GM18502 (cell line): ENCODE results near the gene EPHA5.

Experiments used
- ATAC-seq: cut with Tn5 transposase; IDR thresholded peaks from one replicate; pipeline ENCODE4 v1.9.1; 2021; ENCODE audit warnings: mild to moderate bottlenecking; ENCODE audit not compliant: unreplicated experiment, poor library complexity

The EPHA5 gene

DNA sequence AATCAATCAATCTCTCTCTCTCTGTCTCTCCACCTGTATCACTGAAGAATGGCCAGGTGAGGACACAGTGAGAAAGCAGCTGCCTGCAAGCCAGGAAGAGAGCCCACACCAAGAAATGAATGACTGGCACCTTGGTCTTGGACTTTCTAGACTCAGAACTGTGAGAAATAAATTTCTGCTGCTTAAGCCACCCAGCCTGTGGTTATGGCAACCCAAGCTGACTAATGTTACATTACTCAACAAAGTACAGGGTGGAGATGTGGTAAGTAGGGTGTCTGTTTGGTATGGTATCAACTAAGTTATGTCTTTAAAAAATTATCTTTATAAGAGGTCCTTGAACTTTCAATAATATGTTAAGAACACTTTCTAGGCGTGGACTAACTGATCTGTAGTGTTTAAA lies 159.3 kb downstream of the EPHA5 start:
- no peak for ATAC-seq

DNA sequence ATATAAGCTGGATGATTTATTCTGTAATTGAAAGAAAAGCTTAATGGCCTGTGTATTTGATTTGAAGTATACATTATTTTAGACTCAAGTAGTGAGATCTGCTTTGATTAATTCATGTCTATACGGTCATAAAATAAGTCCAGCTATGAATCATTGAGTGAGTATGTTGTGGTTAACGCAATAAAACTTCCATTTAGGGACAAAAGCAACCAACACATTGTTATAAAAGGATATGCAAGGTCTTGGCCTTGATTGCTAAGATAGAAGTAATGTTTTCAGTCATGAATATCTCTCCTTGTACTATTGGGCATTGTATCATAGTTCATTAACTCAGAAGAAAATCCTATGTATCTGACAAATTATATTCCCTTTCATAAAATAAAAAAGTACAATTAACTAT lies 162.1 kb downstream of the EPHA5 start:
- ATAC-seq = no peak

DNA sequence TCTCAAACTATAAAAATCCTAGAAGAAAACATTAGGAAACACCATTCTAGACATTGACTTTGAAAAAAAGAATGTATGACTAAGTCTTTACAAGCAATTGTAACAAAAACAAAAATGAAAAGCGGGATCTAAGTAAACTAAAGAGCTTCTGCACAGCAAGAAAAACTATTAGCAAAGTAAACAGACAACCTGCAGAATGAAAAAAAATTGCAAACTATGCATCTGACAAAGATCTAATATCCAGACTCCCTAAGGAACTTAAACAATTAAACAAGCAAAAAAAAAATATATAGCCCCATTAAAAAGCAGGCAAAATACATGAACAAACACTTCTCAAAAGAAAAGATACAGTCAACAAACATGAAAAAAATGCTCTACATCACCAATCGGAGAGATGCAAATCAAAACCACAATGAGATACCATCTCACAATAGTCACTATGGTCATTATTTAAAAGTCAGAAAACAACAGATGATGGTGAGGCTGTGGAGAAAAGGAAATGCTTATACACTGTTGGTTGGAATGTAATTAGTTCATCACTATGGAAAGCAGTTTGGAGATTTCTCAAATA lies 168.1 kb downstream of the EPHA5 start:
- no peak for ATAC-seq

DNA sequence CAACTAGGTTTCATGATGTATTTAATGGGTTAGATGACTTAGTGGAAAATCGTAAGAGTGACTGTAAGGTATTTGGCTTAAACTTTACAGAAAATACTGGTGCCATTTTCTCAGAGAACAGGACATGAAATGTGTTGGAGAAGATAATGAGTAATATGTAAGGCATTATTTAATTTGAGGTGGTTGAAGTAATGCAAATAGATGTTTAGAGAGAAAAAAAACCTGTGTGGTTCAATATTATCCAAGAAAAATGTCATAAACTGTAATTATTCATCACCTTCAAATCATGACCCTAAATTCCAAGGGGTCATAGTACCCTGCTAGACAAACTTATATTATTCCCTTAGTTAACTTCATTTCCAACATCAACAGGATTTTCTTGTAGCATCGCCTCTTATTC lies 171.7 kb downstream of the EPHA5 start:
- no peak for ATAC-seq

DNA sequence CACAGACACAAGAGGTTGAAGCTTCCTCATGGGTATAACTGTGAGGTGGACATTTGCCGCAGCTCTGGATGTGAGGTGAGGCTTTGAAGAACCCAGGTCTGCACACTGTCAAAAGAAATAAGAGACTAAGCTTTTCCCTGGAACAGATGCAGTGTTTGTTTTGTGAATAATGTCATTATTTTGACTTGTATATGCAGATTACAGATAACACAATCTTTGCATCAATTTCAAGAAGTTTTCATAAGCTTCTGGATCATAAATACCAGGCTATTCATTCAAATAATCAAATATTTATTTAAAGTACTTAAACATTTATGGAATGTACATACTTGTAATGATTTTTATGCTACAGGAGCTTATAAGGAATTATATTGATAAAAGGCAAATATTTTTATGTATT lies 174.8 kb downstream of the EPHA5 start:
- no peak for ATAC-seq

DNA sequence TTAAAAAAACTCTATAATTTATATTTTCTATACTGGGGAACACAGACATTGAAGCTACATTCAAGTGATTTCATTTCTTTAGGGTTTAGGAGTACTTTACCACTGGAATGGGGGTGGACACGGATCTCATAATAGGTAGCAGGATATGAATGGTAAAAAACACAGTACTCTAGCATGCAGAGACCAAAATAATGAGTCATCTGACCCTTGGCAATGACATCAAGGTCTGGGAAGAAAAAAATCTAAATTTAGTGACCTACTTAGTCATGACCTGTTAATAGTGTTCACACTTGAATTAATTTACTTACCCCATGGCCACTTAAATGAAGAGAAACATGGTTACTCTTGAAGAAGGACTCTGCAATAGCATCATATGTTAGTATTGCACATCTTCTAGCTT lies 187.9 kb downstream of the EPHA5 start:
- ATAC-seq = no peak

DNA sequence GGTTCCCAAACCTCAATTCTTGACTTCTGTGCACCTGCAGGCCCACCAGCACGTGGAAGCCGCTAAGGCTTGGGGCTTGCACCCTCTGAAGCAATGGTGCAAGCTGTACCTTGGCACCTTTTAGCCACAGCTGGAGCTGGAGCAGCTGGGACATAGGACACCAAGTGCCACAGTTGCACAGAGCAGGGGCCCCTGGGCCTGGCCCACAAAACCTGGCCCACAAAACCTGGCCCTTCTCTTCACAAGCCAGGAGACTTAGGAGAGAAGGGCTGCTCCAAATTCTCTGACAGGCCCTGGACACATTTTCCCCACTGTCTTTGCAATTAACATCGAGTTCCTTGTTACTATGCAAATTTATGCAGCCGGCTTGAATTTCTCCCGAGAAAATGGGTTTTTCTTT lies 197.8 kb downstream of the EPHA5 start:
- ATAC-seq = no peak

DNA sequence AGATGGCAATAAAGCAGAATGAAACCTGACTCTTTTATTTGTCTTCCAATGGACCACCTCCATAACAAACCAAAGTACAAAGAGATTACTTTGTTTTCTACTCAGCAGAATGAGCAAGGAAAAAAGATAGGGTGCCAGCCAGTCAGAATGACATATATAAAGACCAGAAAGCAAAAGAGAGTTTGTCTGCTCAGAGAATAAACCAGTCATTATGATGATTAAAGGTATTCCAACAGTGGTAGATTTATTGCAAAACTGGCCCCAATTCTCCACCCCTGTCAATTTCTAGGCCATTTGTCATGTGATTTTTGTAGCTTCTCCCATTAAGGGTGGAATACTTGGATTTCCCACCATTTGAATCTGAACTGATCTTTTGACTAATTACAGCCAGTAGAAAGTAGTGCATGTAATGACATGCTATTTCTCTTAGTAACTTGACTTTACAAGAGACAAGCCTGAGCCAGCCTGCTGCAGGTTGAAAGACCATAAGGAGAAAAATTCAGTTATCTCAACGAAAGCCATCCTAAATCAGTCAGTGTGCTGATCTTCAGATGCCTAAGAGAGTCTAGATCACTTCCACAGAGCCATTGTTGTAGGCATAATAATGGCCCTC lies 203.1 kb downstream of the EPHA5 start:
- no peak for ATAC-seq

DNA sequence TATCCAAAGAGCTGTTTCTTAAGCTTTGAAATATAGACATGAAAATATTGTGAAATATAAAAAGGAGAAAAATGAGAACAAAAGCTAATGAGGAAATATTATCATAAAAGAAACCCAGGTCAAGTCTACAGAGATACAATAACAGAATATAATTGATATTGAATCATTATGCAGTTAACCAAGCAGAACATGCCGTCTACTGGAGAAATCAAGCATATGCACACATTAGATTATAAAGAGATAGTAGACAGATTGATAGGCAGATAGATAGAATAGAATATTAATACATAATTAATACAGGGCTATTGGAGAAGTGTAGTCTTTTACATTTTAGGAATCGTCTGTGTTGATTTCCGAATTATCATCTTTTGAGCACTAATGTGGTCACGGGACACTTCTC lies 208.5 kb downstream of the EPHA5 start:
- no peak for ATAC-seq

DNA sequence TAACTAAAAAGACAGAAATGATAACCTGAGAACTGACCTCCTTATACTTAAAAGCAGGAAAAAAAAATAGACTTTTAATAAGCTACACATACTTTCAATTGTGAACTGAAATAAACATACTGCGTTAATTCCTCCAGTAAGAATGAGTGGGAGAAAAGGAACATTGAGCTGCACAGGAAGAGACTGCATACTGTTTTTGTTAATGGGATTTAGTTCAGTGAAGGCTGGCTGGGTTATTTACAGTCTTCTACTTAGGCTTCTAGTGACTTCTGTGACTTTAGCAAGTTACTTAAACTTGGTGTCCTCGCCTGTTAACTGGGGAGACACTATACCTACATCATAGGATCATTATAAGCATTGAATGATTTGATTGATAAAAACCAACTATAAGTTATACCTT lies 213.3 kb downstream of the EPHA5 start:
- ATAC-seq = no peak

DNA sequence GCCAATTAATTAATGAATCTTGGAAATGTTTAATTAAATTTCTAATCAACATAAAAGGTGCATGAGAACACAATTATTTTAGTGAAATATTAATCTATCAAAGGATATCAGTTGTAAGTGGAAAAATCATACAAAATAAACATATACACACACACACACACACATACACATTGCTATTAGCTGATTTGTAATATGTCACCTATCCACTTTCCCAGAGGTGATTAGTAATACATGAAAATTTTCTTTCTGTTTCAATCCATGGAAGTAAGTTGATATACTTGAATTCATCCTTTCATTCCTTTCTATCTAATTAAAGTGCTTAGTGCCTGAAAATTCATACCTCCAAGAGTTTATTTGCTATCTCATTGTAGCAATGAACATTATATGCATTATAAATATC lies 213.7 kb downstream of the EPHA5 start:
- ATAC-seq = no peak

DNA sequence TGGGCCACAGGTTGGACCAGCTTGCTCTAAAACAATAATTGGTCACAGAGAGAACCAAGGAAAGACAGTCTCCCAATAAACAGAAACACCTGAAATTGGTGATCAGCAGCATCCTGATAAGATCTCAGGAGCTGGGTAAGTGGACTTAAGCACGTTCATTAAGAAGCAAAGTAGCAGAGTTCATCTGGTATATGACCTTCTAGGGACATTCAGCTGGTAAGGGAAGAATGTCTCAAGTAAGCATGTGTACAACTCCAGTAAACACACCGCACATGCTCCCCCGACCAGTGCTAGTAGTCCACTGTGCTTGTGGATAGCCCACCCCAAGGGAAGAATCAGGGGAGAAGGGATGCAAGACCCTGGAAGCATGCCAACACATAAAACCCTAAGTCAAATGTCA lies 216.9 kb downstream of the EPHA5 start:
- ATAC-seq = no peak

DNA sequence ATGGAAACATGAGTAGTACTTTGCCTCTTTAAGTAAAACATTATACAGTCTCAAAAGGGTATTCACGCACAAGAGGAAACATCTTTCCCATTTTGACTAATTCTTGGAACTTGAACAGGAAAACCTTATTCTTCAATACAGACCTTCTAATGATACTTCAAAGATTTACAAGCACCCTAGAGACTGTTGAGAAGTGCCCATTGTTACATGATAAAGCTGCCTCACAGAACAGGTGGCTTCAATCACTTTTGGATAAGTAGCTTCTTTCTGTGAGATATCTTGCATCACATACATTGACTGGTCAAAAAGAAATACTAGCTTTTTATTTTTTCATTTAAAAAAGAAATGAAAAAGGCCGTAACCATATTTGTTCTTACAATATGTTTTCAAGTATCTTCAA lies 219.4 kb downstream of the EPHA5 start:
- ATAC-seq = no peak

DNA sequence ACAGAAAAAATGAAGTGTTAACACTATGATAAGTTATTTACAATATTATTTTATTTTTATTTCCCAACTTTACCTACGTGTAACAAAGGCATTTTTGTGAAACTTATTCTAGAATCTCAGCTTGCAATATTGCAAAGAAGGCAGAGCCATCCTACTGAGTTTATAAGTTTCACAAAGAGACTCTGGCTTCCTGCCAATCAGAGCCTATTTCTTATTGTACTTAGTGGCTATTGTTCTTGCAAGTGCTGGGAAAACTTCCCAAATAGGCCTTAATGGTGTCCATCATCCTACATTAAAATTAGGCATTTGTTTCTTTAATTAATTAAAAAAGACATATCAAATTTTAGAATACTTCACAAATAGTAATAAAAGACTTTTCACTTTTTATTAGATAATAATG lies 233.2 kb downstream of the EPHA5 start:
- ATAC-seq = no peak

DNA sequence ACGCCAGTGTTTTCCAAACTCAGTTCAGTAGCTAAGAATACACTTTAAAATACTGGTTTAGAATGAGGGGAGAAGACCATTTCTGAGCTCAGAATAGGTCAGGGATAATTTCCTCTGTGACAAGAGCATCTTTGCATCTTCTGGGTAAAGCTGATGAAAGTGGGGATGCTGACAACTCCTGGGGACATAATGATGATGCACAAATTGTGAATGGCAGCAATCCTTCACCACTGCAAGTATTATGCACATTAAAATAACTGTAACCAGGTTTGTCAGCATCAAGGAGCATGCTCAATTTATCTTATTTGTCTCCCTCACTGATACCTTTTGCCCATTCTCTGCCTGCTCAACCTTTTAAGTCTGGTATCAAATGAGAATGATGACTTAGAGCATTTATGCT lies 248.2 kb downstream of the EPHA5 start:
- ATAC-seq = no peak

DNA sequence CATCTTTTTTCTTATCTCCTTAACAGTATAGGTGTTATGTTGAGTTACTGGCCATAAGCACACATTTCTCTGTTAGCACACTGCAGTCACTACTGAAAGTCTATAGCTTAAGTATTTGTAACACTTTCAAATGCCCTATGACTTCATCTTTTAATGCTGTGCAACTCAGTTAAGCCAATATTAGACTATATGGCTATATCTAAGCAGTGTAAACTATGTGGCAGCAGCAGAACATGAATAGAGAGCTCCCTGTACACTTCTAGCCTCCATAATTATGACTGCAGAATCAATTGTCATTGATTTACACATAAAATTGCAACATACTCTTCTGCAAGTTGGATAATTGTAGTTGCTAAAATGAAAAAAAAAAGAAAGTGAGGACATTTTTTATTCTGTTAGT lies 250.3 kb downstream of the EPHA5 start:
- no peak for ATAC-seq

DNA sequence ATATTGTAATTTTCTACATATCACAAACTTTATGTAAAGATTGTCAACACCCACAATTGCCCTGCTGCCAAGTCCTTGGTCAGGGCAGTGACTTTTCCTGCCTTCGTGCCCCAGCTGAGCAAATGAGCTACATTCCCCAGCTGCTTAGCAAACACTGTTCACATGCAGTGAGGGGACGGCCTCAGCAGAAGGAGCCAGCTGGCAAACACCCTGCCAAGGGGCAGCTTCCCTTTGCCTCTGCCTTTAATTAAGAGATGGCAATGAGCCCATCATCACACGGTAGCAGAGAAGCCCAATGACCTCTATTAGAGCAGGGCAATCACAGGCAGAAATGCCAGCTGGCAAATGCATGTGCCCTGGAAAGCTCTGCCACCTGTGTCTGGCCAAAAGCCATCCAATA lies 253.4 kb downstream of the EPHA5 start:
- ATAC-seq = no peak

DNA sequence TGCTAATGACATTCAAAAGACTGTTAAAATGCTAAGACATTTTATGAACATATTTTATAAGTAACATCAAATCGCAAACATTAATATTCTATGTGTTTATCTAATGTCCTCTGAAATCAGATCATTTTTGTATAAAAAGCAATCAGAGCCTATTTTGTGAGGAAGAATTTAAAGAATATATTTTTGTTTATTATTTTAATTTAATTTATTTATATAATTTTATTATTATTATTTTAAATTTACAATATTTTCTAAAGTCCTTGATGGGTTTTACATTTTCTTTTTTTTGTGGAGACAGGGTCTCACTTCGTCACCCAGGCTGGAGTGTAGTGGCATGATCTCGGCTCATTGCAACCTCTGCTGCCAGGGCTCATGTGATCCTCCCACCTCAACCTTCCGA lies 262.8 kb downstream of the EPHA5 start:
- no peak for ATAC-seq

DNA sequence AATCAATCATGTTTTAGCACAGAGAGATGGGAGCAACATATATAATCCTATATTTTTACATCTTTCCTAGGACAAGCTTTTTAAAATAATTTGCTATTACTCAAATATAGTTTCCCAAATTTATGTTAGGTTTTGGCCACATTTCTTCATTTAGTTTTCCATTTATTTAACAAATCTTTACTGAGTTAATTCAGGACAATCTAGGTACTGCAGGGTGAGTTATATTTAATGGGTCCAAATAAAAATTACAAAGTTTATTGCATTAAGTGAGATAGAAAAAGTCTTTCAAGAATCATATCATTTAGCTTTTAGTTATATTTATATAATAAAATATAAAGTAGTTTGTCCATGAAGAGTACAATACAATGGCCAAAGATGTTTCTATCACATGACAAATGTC lies 269.2 kb downstream of the EPHA5 start:
- ATAC-seq = no peak

DNA sequence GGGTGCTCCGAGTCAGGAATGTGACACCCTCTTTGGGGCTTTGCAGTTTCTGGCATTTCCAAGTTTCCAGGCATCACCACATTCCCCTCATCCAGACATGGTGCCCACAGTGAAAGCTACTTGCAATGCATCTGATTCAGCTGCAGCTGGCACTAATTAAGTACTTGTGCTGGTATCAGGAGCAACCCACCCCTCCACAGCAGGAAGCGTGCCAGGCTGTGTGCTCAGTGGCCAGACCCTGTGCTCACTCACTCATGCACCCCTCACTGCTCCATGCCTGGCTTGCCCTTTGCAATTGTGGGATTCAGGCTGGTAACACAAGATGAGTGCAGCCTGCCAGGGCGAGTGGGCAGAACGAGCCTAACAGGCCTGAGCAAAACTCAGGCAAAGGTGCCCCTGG lies 271.2 kb downstream of the EPHA5 start:
- no peak for ATAC-seq

DNA sequence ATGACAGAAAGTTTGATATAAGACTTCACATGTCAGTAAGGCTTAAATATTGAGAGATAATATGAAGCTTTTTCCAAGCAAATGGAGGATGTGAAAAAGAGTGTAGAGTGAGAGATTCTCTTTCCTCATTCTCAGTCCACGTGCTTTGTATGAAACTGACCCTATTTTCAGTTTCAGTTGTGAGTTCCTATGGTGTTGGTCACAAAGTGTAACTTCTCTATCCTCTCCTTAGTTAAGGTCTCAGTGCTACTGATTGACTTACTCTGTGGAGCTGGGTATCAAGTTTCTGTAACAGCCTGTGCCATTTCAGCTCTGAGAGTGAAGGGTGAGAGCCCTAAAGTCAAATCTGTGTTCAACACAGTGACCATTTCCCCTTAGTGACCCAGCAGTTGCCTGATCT lies 277.2 kb downstream of the EPHA5 start:
- no peak for ATAC-seq

DNA sequence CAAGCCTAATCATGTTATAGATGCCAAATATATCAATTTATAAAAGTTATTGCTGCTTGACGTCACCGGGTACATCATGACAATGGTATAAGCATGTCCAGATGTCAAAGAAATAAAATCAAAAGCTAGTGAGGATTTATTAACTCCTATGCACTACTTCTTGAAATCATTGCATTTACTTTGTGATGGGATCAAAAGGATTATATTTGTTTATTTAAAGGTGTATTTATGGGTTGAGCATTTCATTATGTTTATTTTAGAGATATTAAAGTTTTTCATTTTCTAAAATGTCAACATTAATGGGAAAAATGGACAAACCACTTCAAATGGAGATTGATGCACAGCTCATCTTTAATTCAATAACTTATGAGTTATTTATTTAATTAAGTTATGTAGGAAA lies 277.8 kb downstream of the EPHA5 start:
- no peak for ATAC-seq

DNA sequence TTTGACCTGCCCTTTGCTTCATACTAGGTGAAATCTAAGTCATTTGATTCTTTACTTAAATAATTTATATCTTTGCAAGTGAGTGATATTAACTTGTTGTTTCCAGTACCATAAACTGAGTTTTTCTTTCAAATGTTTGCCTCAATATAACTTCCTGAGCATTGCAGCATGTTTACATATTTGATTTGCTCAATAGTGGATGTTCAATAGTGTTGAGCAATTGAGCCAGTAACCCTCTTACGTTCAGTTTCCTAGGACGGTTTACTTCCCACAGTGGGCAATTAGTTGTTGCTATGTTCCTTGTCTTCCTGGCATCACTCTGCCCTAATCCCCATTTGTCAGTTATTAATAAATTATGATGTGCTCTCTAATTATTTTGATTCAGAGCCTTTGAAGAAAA lies 278.5 kb downstream of the EPHA5 start:
- ATAC-seq = no peak
